Adrenal gland (tissue), 5 donors: ENCODE data around the gene PEPD.

Experiments used
- POLR2A ChIP-seq, 2 donors: fragments of 450-650 bp; IDR thresholded peaks; one replicate each; pipeline ENCODE4 v1.6.1; 2017; ENCODE audit warnings: antibody characterized with exemption in 2 of 2, mild to moderate bottlenecking in 2 of 2, moderate library complexity in 1 of 2
- TF ChIP-seq, protein P1 (sequence below), 6 experiments: fragments of 450-650 bp in 4 of 6; fragments of 200-600 bp in 2 of 6; sonication (generic) in 1 of 6; IDR thresholded peaks; 1 replicate in 5 of 6; 2 replicates in 1 of 6; pipeline versions ENCODE4 v1.5.1 to v1.8.0; 2016 to 2021; ENCODE audit warnings: antibody characterized with exemption in 6 of 6, mild to moderate bottlenecking in 2 of 6, moderate library complexity in 1 of 6
- donor health status: DM: no; HTN: no; CAD: no.

DNA sequence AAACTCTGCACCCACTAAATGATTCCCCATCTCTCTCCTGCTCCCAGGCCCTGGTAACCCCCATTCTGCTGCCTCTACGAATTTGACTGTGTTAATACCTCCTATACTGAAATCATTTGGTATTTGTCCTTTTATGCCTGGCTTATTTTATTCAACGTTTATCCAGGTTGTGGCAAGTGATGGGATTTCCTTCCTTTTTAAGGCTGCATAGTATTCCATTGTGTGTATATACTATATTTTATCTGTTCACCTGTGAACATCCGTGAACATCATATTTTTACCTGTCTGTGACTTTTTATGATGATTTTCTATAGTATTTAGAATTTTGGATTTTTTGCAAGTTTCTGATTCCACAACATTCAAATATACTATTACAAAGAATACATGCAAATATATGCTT lies 162.0 kb downstream of the PEPD start:
- TF ChIP-seq, protein P1, sequence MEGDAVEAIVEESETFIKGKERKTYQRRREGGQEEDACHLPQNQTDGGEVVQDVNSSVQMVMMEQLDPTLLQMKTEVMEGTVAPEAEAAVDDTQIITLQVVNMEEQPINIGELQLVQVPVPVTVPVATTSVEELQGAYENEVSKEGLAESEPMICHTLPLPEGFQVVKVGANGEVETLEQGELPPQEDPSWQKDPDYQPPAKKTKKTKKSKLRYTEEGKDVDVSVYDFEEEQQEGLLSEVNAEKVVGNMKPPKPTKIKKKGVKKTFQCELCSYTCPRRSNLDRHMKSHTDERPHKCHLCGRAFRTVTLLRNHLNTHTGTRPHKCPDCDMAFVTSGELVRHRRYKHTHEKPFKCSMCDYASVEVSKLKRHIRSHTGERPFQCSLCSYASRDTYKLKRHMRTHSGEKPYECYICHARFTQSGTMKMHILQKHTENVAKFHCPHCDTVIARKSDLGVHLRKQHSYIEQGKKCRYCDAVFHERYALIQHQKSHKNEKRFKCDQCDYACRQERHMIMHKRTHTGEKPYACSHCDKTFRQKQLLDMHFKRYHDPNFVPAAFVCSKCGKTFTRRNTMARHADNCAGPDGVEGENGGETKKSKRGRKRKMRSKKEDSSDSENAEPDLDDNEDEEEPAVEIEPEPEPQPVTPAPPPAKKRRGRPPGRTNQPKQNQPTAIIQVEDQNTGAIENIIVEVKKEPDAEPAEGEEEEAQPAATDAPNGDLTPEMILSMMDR (IDR thresholded peaks at IDR 0.05): no peak
- TF ChIP-seq POLR2A (IDR thresholded peaks at IDR 0.05): no peak
